Bronchial epithelial cell (primary cell): Measurements from ENCODE around the gene DUSP18. TPM values are rescaled to one million over a fixed set of nuclear protein-coding genes. Genes with fewer than 3 reads are reported as not detected.

ENCODE experiments used
- DNase-seq: peaks from one replicate; pipeline ENCODE4 v3.0.0-alpha.2; 2010; ENCODE audit warnings: low read depth
- FAIRE-seq: peaks from 2 replicates; lab custom pipeline; 2011; peaks lifted over from hg19 to GRCh38; lab: Jason Lieb, UNC
- H3K27me3 ChIP-seq: 2 replicates; pipeline ENCODE4 v1.5.1; 2011; ENCODE audit warnings: low read length; ENCODE audit not compliant: control insufficient read depth, insufficient read depth
- H3K36me3 ChIP-seq: 2 replicates; pipeline ENCODE4 v1.5.1; 2011; ENCODE audit warnings: low read length; ENCODE audit not compliant: control insufficient read depth, insufficient read depth
- H3K4me3 ChIP-seq: 2 replicates; pipeline ENCODE4 v1.5.1; 2011; ENCODE audit warnings: mild to moderate bottlenecking, low read depth, low read length, control low read depth
- total RNA-seq: library from RNA; depleted of rRNA; stranded (reverse); fragments of >200 nt; gene quantifications from 2 replicates; pipeline ENCODE4 v1.2.1, GENCODE V29; 2014
- TF ChIP-seq, protein P1 (sequence below): IDR thresholded peaks from 2 replicates; pipeline ENCODE4 v1.5.1; 2011; ENCODE audit warnings: mild to moderate bottlenecking, moderate library complexity, low read length, control low read depth, inconsistent platforms; ENCODE audit not compliant: insufficient read depth, severe bottlenecking

Gene DUSP18
- total RNA-seq, 1 donor from 2014 or later, result 5.3 TPM

GRCh38 chr22:30674482-30674881 is 6.8 kb upstream of the DUSP18 start:
- FAIRE-seq, result no peak
- H3K27me3 ChIP-seq, result no peaks in the 10 kb centered on the region
- H3K4me3 ChIP-seq, result no peak overlapping the region
- TF ChIP-seq, protein P1, sequence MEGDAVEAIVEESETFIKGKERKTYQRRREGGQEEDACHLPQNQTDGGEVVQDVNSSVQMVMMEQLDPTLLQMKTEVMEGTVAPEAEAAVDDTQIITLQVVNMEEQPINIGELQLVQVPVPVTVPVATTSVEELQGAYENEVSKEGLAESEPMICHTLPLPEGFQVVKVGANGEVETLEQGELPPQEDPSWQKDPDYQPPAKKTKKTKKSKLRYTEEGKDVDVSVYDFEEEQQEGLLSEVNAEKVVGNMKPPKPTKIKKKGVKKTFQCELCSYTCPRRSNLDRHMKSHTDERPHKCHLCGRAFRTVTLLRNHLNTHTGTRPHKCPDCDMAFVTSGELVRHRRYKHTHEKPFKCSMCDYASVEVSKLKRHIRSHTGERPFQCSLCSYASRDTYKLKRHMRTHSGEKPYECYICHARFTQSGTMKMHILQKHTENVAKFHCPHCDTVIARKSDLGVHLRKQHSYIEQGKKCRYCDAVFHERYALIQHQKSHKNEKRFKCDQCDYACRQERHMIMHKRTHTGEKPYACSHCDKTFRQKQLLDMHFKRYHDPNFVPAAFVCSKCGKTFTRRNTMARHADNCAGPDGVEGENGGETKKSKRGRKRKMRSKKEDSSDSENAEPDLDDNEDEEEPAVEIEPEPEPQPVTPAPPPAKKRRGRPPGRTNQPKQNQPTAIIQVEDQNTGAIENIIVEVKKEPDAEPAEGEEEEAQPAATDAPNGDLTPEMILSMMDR, result no peak
- H3K36me3 ChIP-seq, result no peaks in the 10 kb centered on the region
- DNase-seq, result no peak

- Histone ChIP-seq H3K4me3 (no peak overlapping the region), H3K36me3 (no peaks in the 10 kb centered on the region), H3K27me3 (no peaks in the 10 kb centered on the region)
- TF ChIP-seq, protein P1, result no peak
- DNase-seq (no peak), FAIRE-seq (no peak)
These were observed 5.5 kb upstream of the DUSP18 start for GRCh38 chr22:30673136-30673535.

- TF ChIP-seq, protein P1, result no peak
- H3K27me3 ChIP-seq, result no peaks in the 10 kb centered on the region
- no peak overlapping the region for H3K4me3 ChIP-seq
- DNase-seq (no peak), FAIRE-seq (no peak)
- no peaks in the 10 kb centered on the region for H3K36me3 ChIP-seq
These were observed 3.4 kb upstream of the DUSP18 start for GRCh38 chr22:30671071-30671470.

- peak overlapping the region; percentile 70 for H3K4me3 ChIP-seq
- peaks cover 1% of the 10 kb centered on the region for H3K36me3 ChIP-seq
- no peaks in the 10 kb centered on the region for H3K27me3 ChIP-seq
- DNase-seq, result no peak
- no peak for FAIRE-seq
- TF ChIP-seq, protein P1, result no peak
These were observed 673 bp upstream of the DUSP18 start for GRCh38 chr22:30668386-30668710.

DNA sequence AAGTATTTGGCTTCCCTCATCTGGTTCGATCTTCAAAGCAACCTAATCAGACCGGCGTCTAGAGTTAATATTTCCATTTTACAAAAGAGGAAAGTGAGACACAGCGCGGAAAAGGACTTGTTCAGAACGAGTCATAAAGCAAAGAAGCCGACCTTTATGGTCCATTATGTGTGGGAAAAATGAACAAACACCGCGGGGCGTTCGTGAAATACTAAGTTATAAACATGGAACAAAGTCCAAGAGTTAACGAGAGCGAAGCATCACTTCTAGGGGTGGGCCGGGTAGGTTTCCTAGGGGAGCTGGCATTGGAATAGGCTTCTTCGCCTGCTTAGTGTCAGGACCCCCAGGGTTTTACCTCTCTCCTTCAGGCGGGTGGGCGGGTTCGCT is 575 bp downstream of the DUSP18 start:
- TF ChIP-seq, protein P1, result no peak
- no peak for DNase-seq
- Histone ChIP-seq H3K4me3 (peak overlapping the region; percentile 70), H3K27me3 (no peaks in the 10 kb centered on the region), H3K36me3 (peaks cover 1% of the 10 kb centered on the region)
- FAIRE-seq, result no peak

DNA sequence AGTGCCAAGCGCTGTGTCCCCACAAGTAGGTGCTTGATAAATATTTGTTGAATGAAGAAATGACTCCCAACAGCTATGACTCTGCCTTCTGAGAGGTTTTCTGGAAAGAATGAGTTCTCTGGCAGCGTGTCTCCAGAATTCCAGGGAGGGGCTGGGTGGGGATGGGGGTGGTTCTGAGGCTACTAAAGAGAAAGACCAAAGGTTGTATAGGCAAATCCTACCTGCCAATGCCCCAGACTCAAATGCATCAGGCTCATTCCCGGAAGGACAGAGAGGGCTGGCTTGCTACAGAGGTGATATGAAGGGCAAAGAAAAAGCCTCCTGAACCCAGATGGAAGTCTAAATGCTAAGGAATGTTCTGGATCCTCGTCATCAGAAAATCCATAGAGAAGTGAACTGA is 1.9 kb downstream of the DUSP18 start:
- FAIRE-seq (no peak), DNase-seq (peak; percentile 30)
- Histone ChIP-seq H3K27me3 (no peaks in the 10 kb centered on the region), H3K4me3 (no peak overlapping the region), H3K36me3 (peaks cover 3% of the 10 kb centered on the region)
- TF ChIP-seq, protein P1, result no peak
